Measurements from ENCODE around the gene FAM20C. TPM values are rescaled to one million over a fixed set of nuclear protein-coding genes. Genes with fewer than 3 reads are reported as not detected.

FAM20C gene
- total and polyA plus RNA-seq, 10 of the 15 experiments (the other 5 are each of a cell fraction or from before 2014, with no cell fraction given): 0.44 TPM; not detected in 9

DNA sequence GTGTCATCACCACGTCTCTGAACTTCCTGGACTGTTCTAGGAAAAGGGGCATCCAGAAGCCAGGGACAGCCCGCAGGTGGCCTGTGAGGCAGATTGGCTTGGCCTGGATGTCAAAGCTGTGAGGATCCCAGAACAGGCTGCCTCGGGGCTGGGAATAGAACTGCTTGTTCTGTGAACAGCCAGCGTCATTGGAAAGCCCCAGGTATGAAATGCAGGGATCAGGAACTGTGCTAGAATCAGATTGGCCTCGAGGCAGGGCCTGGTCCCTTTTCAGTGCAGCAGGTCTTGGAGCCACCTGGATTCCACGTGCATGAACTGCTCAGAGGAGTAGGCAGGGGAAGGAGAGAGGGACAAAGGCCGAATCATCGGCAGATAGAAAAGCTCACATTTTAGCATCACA is 44.6 kb downstream of the FAM20C start (continued):
- TF ChIP-seq, protein P1, sequence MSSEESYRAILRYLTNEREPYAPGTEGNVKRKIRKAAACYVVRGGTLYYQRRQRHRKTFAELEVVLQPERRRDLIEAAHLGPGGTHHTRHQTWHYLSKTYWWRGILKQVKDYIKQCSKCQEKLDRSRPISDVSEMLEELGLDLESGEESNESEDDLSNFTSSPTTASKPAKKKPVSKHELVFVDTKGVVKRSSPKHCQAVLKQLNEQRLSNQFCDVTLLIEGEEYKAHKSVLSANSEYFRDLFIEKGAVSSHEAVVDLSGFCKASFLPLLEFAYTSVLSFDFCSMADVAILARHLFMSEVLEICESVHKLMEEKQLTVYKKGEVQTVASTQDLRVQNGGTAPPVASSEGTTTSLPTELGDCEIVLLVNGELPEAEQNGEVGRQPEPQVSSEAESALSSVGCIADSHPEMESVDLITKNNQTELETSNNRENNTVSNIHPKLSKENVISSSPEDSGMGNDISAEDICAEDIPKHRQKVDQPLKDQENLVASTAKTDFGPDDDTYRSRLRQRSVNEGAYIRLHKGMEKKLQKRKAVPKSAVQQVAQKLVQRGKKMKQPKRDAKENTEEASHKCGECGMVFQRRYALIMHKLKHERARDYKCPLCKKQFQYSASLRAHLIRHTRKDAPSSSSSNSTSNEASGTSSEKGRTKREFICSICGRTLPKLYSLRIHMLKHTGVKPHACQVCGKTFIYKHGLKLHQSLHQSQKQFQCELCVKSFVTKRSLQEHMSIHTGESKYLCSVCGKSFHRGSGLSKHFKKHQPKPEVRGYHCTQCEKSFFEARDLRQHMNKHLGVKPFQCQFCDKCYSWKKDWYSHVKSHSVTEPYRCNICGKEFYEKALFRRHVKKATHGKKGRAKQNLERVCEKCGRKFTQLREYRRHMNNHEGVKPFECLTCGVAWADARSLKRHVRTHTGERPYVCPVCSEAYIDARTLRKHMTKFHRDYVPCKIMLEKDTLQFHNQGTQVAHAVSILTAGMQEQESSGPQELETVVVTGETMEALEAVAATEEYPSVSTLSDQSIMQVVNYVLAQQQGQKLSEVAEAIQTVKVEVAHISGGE (CRISPR knock-in tag; IDR thresholded peaks at IDR 0.05): no peak
- TF ChIP-seq MTA2 (IDR thresholded peaks at IDR 0.05; ENCODE audit: low read depth): no peak
- TF ChIP-seq TARDBP (IDR thresholded peaks at IDR 0.05; ENCODE audit: borderline replicate concordance): no peak
- no peak for TF ChIP-seq HDAC2 (IDR thresholded peaks at IDR 0.05)
- TF ChIP-seq NFYB (IDR thresholded peaks at IDR 0.05; ENCODE audit: insufficient read depth, low read depth, low read length): no peak
- TF ChIP-seq IKZF1 (conservative IDR thresholded peaks at IDR 0.05): no peak
- no peak for TF ChIP-seq NFYA (IDR thresholded peaks at IDR 0.05; ENCODE audit: borderline replicate concordance, low read depth, low read length)

DNA sequence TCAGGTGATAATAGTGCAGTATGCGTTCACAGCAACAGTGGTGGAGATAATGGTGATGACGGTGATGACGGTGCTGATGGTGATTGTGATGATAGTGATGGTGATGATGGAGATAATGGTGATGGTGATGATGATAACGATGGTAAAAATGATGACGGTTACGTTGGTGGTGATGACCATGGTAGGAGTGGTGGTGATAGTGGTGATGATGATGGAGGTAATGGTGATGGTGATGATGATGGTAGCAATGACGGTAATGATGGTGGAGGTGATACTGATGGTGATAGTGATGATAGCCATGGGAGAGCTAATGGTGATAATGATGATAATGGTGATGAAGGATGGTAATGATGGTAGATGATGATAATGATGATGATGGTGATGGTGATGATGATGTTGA is 45.0 kb downstream of the FAM20C start:
- RAD21 ChIA-PET (ENCODE audit: unreplicated experiment): no interaction called here
- H4K20me1 ChIP-seq (ENCODE audit: control insufficient read depth, insufficient read depth): no peaks in the 10 kb centered on the region
- no peak for DNase-seq (ENCODE audit: low read depth, low spot score)
- in situ Hi-C loops (cut with MboI): no loop called here
- no peak overlapping the region for H3K27ac ChIP-seq (ENCODE audit: control insufficient read depth, insufficient read depth)
- no peak for FAIRE-seq
- ATAC-seq: no peak
- H3K4me2 ChIP-seq (ENCODE audit: control insufficient read depth, insufficient read depth): no peak overlapping the region
- CTCF ChIA-PET: no interaction called here
- no peaks in the 10 kb centered on the region for H3K79me2 ChIP-seq (ENCODE audit: control insufficient read depth, insufficient read depth, low read length)
- 85% methylated on average over 7 of the region's 7 CpGs for WGBS (ENCODE audit: insufficient coverage, insufficient replicate concordance, low lambda C conversion rate, missing lambda C conversion rate)
- no peak overlapping the region for H3K4me3 ChIP-seq
- H3K36me3 ChIP-seq (ENCODE audit: control insufficient read depth in 2 of 2, insufficient read depth in 2 of 2, low read length in 1 of 2): no peaks in the 10 kb centered on the region
- no peak for TF ChIP-seq RAD21 (IDR thresholded peaks at IDR 0.05; ENCODE audit: insufficient read depth, low read depth, low read length)
- no peak for TF ChIP-seq PAX8 (IDR thresholded peaks at IDR 0.05)
- TF ChIP-seq FOXK2 (IDR thresholded peaks at IDR 0.05): 0 out of 2 replicates have a peak, but pooled peaks have one; percentile 24
- no peak for TF ChIP-seq BACH1 (IDR thresholded peaks at IDR 0.05; ENCODE audit: borderline replicate concordance)
- no peaks in the 10 kb centered on the region for H3K4me1 ChIP-seq (ENCODE audit: control insufficient read depth, insufficient read depth, low read length)
- intact Hi-C loops (cut with micrococcal nuclease; ENCODE audit: unreplicated experiment): no loop called here
- no peak overlapping the region for H3K9ac ChIP-seq (ENCODE audit: control insufficient read depth, insufficient read depth, low read length)
- H3K27me3 ChIP-seq (replicated peaks in 1 of 2; ENCODE audit: control insufficient read depth in 2 of 2, insufficient read depth in 2 of 2, low read length in 1 of 2): no peaks in the 10 kb centered on the region
- SMC1A ChIA-PET (ENCODE audit: uncharacterized antibody, unreplicated experiment): no interaction called here
- H2AFZ ChIP-seq (ENCODE audit: control insufficient read depth, low read depth, low read length): no peak overlapping the region
- H3K9me3 ChIP-seq (replicated peaks; ENCODE audit: control insufficient read depth, insufficient read depth, low read length): no peaks in the 10 kb centered on the region; the same call in 1 of the 3 replicates
- POLR2A ChIA-PET: no interaction called here
- BruUV-seq (replicated peaks): no TSS peak
